Measurements from ENCODE around the gene MAP6.

Gene MAP6

DNA sequence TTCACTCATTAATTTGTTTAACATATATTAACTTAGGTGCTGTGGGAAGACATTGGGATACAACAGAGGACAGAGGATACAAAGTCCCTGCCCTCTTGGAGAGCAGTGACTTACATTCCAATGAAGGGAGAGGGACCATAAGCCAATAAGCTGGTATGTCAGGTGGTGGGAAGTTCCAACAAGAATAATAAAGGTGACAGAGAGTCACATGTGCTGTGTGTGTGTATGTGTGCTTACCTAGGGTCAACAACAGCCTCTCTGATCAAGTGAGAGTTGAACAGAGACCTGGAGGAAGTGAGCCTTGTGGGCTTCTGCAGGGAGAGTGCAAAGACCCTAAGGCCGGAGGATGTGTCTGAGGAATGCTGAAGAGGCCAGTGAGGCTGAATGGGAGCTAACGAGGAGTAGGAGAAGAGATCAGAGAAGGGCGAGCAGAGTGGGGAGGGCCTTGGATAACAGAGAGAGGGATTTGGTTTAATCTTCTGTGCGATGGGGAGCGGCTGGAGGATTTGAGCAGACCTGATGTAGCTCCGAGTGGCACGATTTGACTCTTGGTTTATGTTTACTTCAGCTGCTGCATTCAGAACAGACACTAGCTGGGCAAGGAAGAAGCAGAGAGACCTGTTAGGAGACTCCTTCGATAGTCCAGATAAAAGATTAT is 35.3 kb downstream of the MAP6 start:
- Histone ChIP-seq H3K4me1 (ENCODE audit: control insufficient read depth in 1 of 2, insufficient read depth in 2 of 2, low read length in 2 of 2) (peaks cover 0 to 11% of the 10 kb centered on the region in 2 donors), H3K36me3 (ENCODE audit: control insufficient read depth in 1 of 2, insufficient read depth in 2 of 2, low read length in 2 of 2) (no peaks in the 10 kb centered on the region), H3K9me3 (ENCODE audit: control insufficient read depth in 1 of 2, low read length in 2 of 2) (no peaks in the 10 kb centered on the region), H3K4me3 (ENCODE audit: low read depth in 1 of 2, low read length in 2 of 2) (no peak overlapping the region), H3K9ac (ENCODE audit: low read depth in 1 of 2, low read length in 2 of 2) (no peak overlapping the region), H3K27me3 (ENCODE audit: control insufficient read depth in 1 of 2, insufficient read depth in 2 of 2, low read length in 2 of 2) (no peaks in the 10 kb centered on the region), H3K27ac (ENCODE audit: low read depth, low read length) (no peak overlapping the region)

DNA sequence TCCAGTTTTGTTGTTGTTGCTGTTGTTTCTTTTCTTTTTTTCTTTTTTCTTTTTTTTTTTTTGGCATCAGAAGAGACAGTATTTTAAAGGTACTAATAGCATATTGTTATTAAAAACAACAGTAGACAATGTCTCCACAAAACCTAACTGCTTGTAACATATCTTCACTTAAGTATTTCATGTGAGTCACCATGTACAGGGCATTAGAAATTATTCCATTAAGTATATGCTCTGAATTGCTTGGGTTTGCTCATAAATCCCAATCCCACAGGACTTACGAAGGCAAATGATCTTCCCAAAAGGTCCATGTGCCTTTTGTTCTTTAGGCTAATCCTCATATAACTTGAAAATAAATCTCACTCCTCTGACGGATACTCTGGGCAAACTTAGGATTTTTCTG is 35.9 kb downstream of the MAP6 start:
- Histone ChIP-seq H3K9ac (ENCODE audit: low read depth in 1 of 2, low read length in 2 of 2) (no peak overlapping the region), H3K36me3 (ENCODE audit: control insufficient read depth in 1 of 2, insufficient read depth in 2 of 2, low read length in 2 of 2) (no peaks in the 10 kb centered on the region), H3K27me3 (ENCODE audit: control insufficient read depth in 1 of 2, insufficient read depth in 2 of 2, low read length in 2 of 2) (no peaks in the 10 kb centered on the region), H3K9me3 (ENCODE audit: control insufficient read depth in 1 of 2, low read length in 2 of 2) (no peaks in the 10 kb centered on the region), H3K27ac (ENCODE audit: low read depth, low read length) (no peak overlapping the region), H3K4me3 (ENCODE audit: low read depth in 1 of 2, low read length in 2 of 2) (no peak overlapping the region), H3K4me1 (ENCODE audit: control insufficient read depth in 1 of 2, insufficient read depth in 2 of 2, low read length in 2 of 2) (peaks cover 0 to 11% of the 10 kb centered on the region in 2 donors)

DNA sequence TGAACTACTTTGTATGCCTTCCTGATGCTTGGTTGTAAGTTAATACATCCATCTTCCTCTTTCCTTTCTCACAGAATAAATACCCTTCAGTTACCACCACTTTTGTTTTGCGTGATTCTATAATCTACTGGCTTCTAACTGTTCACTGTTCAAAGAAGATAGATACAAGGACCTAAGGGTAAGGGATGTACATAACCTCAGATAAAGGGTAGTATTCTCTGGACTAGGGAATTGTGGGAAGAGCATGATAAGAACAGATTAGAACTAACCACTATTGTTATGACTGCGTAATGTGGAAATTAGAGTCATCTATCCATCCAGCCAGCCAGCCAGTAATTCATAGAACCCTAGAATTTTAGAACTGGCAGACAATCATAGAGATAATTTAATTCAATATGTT is 36.4 kb downstream of the MAP6 start:
- H3K9ac ChIP-seq (ENCODE audit: low read depth in 1 of 2, low read length in 2 of 2): no peak overlapping the region

GRCh38 chr11:75631086-75631730 is 37.6 kb downstream of the MAP6 start:
- H3K4me1 ChIP-seq (ENCODE audit: control insufficient read depth in 1 of 2, insufficient read depth in 2 of 2, low read length in 2 of 2): peaks cover 0 to 11% of the 10 kb centered on the region in 2 donors
- H3K36me3 ChIP-seq (ENCODE audit: control insufficient read depth in 1 of 2, insufficient read depth in 2 of 2, low read length in 2 of 2): no peaks in the 10 kb centered on the region
- H3K4me3 ChIP-seq (ENCODE audit: low read depth in 1 of 2, low read length in 2 of 2): no peak overlapping the region

More for the DNA sequence above, 36.4 kb downstream of the MAP6 start:
- H3K27ac ChIP-seq (ENCODE audit: low read depth, low read length): no peak overlapping the region
- no peaks in the 10 kb centered on the region for H3K9me3 ChIP-seq (ENCODE audit: control insufficient read depth in 1 of 2, low read length in 2 of 2)
- H3K4me3 ChIP-seq (ENCODE audit: low read depth in 1 of 2, low read length in 2 of 2): no peak overlapping the region
- peaks cover 0 to 11% of the 10 kb centered on the region in 2 donors for H3K4me1 ChIP-seq (ENCODE audit: control insufficient read depth in 1 of 2, insufficient read depth in 2 of 2, low read length in 2 of 2)
- no peaks in the 10 kb centered on the region for H3K36me3 ChIP-seq (ENCODE audit: control insufficient read depth in 1 of 2, insufficient read depth in 2 of 2, low read length in 2 of 2)
- H3K27me3 ChIP-seq (ENCODE audit: control insufficient read depth in 1 of 2, insufficient read depth in 2 of 2, low read length in 2 of 2): no peaks in the 10 kb centered on the region

GRCh38 chr11:75627906-75628668 is 40.8 kb downstream of the MAP6 start:
- H3K4me3 ChIP-seq (ENCODE audit: low read depth in 1 of 2, low read length in 2 of 2): no peak overlapping the region
- H3K4me1 ChIP-seq (ENCODE audit: control insufficient read depth in 1 of 2, insufficient read depth in 2 of 2, low read length in 2 of 2): no peaks in the 10 kb centered on the region
- H3K36me3 ChIP-seq (ENCODE audit: control insufficient read depth in 1 of 2, insufficient read depth in 2 of 2, low read length in 2 of 2): no peaks in the 10 kb centered on the region
- no peak overlapping the region for H3K9ac ChIP-seq (ENCODE audit: low read depth in 1 of 2, low read length in 2 of 2)
- H3K27me3 ChIP-seq (ENCODE audit: control insufficient read depth in 1 of 2, insufficient read depth in 2 of 2, low read length in 2 of 2): no peaks in the 10 kb centered on the region
- H3K27ac ChIP-seq (ENCODE audit: low read depth, low read length): no peak overlapping the region
- H3K9me3 ChIP-seq (ENCODE audit: control insufficient read depth in 1 of 2, low read length in 2 of 2): no peaks in the 10 kb centered on the region

More at GRCh38 chr11:75631086-75631730, 37.6 kb downstream of the MAP6 start:
- H3K27ac ChIP-seq (ENCODE audit: low read depth, low read length): no peak overlapping the region
- no peak overlapping the region for H3K9ac ChIP-seq (ENCODE audit: low read depth in 1 of 2, low read length in 2 of 2)
- no peaks in the 10 kb centered on the region for H3K9me3 ChIP-seq (ENCODE audit: control insufficient read depth in 1 of 2, low read length in 2 of 2)
- H3K27me3 ChIP-seq (ENCODE audit: control insufficient read depth in 1 of 2, insufficient read depth in 2 of 2, low read length in 2 of 2): no peaks in the 10 kb centered on the region

GRCh38 chr11:75626889-75627529 is 41.8 kb downstream of the MAP6 start:
- H3K9me3 ChIP-seq (ENCODE audit: control insufficient read depth in 1 of 2, low read length in 2 of 2): no peaks in the 10 kb centered on the region
- no peak overlapping the region for H3K27ac ChIP-seq (ENCODE audit: low read depth, low read length)

GRCh38 chr11:75625991-75626888 is 42.6 kb downstream of the MAP6 start:
- Histone ChIP-seq H3K4me1 (ENCODE audit: control insufficient read depth in 1 of 2, insufficient read depth in 2 of 2, low read length in 2 of 2) (no peaks in the 10 kb centered on the region), H3K9ac (ENCODE audit: low read depth in 1 of 2, low read length in 2 of 2) (no peak overlapping the region), H3K27ac (ENCODE audit: low read depth, low read length) (no peak overlapping the region), H3K27me3 (ENCODE audit: control insufficient read depth in 1 of 2, insufficient read depth in 2 of 2, low read length in 2 of 2) (no peaks in the 10 kb centered on the region), H3K36me3 (ENCODE audit: control insufficient read depth in 1 of 2, insufficient read depth in 2 of 2, low read length in 2 of 2) (no peaks in the 10 kb centered on the region), H3K9me3 (ENCODE audit: control insufficient read depth in 1 of 2, low read length in 2 of 2) (no peaks in the 10 kb centered on the region), H3K4me3 (ENCODE audit: low read depth in 1 of 2, low read length in 2 of 2) (no peak overlapping the region)

More at GRCh38 chr11:75626889-75627529, 41.8 kb downstream of the MAP6 start:
- Histone ChIP-seq H3K9ac (ENCODE audit: low read depth in 1 of 2, low read length in 2 of 2) (no peak overlapping the region), H3K4me1 (ENCODE audit: control insufficient read depth in 1 of 2, insufficient read depth in 2 of 2, low read length in 2 of 2) (no peaks in the 10 kb centered on the region), H3K4me3 (ENCODE audit: low read depth in 1 of 2, low read length in 2 of 2) (no peak overlapping the region), H3K36me3 (ENCODE audit: control insufficient read depth in 1 of 2, insufficient read depth in 2 of 2, low read length in 2 of 2) (no peaks in the 10 kb centered on the region), H3K27me3 (ENCODE audit: control insufficient read depth in 1 of 2, insufficient read depth in 2 of 2, low read length in 2 of 2) (no peaks in the 10 kb centered on the region)

GRCh38 chr11:75625021-75625420 is 43.8 kb downstream of the MAP6 start:
- H3K9me3 ChIP-seq (ENCODE audit: control insufficient read depth in 1 of 2, low read length in 2 of 2): no peaks in the 10 kb centered on the region
- H3K9ac ChIP-seq (ENCODE audit: low read depth in 1 of 2, low read length in 2 of 2): no peak overlapping the region
- H3K36me3 ChIP-seq (ENCODE audit: control insufficient read depth in 1 of 2, insufficient read depth in 2 of 2, low read length in 2 of 2): no peaks in the 10 kb centered on the region
- H3K27me3 ChIP-seq (ENCODE audit: control insufficient read depth in 1 of 2, insufficient read depth in 2 of 2, low read length in 2 of 2): no peaks in the 10 kb centered on the region
- H3K27ac ChIP-seq (ENCODE audit: low read depth, low read length): no peak overlapping the region
- no peaks in the 10 kb centered on the region for H3K4me1 ChIP-seq (ENCODE audit: control insufficient read depth in 1 of 2, insufficient read depth in 2 of 2, low read length in 2 of 2)
- H3K4me3 ChIP-seq (ENCODE audit: low read depth in 1 of 2, low read length in 2 of 2): no peak overlapping the region

GRCh38 chr11:75616281-75616680 is 52.6 kb downstream of the MAP6 start:
- no peaks in the 10 kb centered on the region for H3K27me3 ChIP-seq (ENCODE audit: control insufficient read depth in 1 of 2, insufficient read depth in 2 of 2, low read length in 2 of 2)
- no peak overlapping the region for H3K9ac ChIP-seq (ENCODE audit: low read depth in 1 of 2, low read length in 2 of 2)
- H3K36me3 ChIP-seq (ENCODE audit: control insufficient read depth in 1 of 2, insufficient read depth in 2 of 2, low read length in 2 of 2): no peaks in the 10 kb centered on the region
- H3K9me3 ChIP-seq (ENCODE audit: control insufficient read depth in 1 of 2, low read length in 2 of 2): no peaks in the 10 kb centered on the region
- no peaks in the 10 kb centered on the region for H3K4me1 ChIP-seq (ENCODE audit: control insufficient read depth in 1 of 2, insufficient read depth in 2 of 2, low read length in 2 of 2)
- H3K4me3 ChIP-seq (ENCODE audit: low read depth in 1 of 2, low read length in 2 of 2): no peak overlapping the region
- H3K27ac ChIP-seq (ENCODE audit: low read depth, low read length): no peak overlapping the region
